ENCODE data around the gene RNF11.
"Not testable (repeated sequence)": the region's sequence is repeated elsewhere in the genome, so short reads cannot be mapped to it uniquely, and the experiment has no call there.

RNF11 gene

GRCh38 chr1:51227231-51227960 is 8.7 kb upstream of the RNF11 start:
- not testable (repeated sequence) for DNase-seq (ENCODE audit: low read depth in 2 of 2)

GRCh38 chr1:51228471-51228870 is 7.6 kb upstream of the RNF11 start:
- not testable (repeated sequence) for DNase-seq (ENCODE audit: low read depth in 2 of 2)

GRCh38 chr1:51230501-51231078 is 5.5 kb upstream of the RNF11 start:
- DNase-seq (ENCODE audit: low read depth in 2 of 2), result no peak

GRCh38 chr1:51231120-51231519 is 5.0 kb upstream of the RNF11 start:
- no peak for DNase-seq (ENCODE audit: low read depth in 2 of 2)

GRCh38 chr1:51231896-51232295 is 4.2 kb upstream of the RNF11 start:
- no peak for DNase-seq (ENCODE audit: low read depth in 2 of 2)

- not testable (repeated sequence) for DNase-seq (ENCODE audit: low read depth in 2 of 2)
These were observed 1.8 kb upstream of the RNF11 start for GRCh38 chr1:51234236-51234635.

GRCh38 chr1:51234721-51235425 is 1.2 kb upstream of the RNF11 start:
- no peak for DNase-seq (ENCODE audit: low read depth in 2 of 2)

GRCh38 chr1:51236531-51237350 is 668 bp downstream of the RNF11 start:
- no peak for DNase-seq (ENCODE audit: low read depth in 2 of 2)

GRCh38 chr1:51237351-51238033 is 1.4 kb downstream of the RNF11 start:
- DNase-seq (ENCODE audit: low read depth in 2 of 2), result no peak

GRCh38 chr1:51238034-51238403 is 1.9 kb downstream of the RNF11 start:
- DNase-seq (ENCODE audit: low read depth in 2 of 2), result no peak

- no peak for DNase-seq (ENCODE audit: low read depth in 2 of 2)
These were observed 4.0 kb downstream of the RNF11 start for GRCh38 chr1:51240084-51240483.

- DNase-seq (ENCODE audit: low read depth in 2 of 2), result no peak
These were observed 5.0 kb downstream of the RNF11 start for GRCh38 chr1:51241119-51241518.

- no peak for DNase-seq (ENCODE audit: low read depth in 2 of 2)
These were observed 6.5 kb downstream of the RNF11 start for GRCh38 chr1:51242546-51242945.

GRCh38 chr1:51247022-51247421 is 10.9 kb downstream of the RNF11 start:
- DNase-seq (ENCODE audit: low read depth in 2 of 2), result no peak

GRCh38 chr1:51247499-51247898 is 11.4 kb downstream of the RNF11 start:
- DNase-seq (ENCODE audit: low read depth in 2 of 2), result no peak

- no peak for DNase-seq (ENCODE audit: low read depth in 2 of 2)
These were observed 13.4 kb downstream of the RNF11 start for GRCh38 chr1:51249445-51249844.

GRCh38 chr1:51250729-51251128 is 14.7 kb downstream of the RNF11 start:
- DNase-seq (ENCODE audit: low read depth in 2 of 2), result not testable (repeated sequence)

GRCh38 chr1:51251165-51251564 is 15.1 kb downstream of the RNF11 start:
- DNase-seq (ENCODE audit: low read depth in 2 of 2), result not testable (repeated sequence)

GRCh38 chr1:51252366-51252765 is 16.3 kb downstream of the RNF11 start:
- DNase-seq (ENCODE audit: low read depth in 2 of 2), result no peak

- DNase-seq (ENCODE audit: low read depth in 2 of 2), result no peak
These were observed 17.6 kb downstream of the RNF11 start for GRCh38 chr1:51253691-51254090.

GRCh38 chr1:51255331-51255730 is 19.3 kb downstream of the RNF11 start:
- DNase-seq (ENCODE audit: low read depth in 2 of 2), result no peak

Data from fibroblast of skin of left biceps (primary cell).